ENCODE measurements around the gene ATP5MG.
A peak's percentile ranks its signal among the peaks of the same experiment; 100 is the strongest.
"Not testable (repeated sequence)": the region's sequence is repeated elsewhere in the genome, so short reads cannot be mapped to it uniquely, and the experiment has no call there.

The ATP5MG gene, protein sequence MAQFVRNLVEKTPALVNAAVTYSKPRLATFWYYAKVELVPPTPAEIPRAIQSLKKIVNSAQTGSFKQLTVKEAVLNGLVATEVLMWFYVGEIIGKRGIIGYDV

DNA sequence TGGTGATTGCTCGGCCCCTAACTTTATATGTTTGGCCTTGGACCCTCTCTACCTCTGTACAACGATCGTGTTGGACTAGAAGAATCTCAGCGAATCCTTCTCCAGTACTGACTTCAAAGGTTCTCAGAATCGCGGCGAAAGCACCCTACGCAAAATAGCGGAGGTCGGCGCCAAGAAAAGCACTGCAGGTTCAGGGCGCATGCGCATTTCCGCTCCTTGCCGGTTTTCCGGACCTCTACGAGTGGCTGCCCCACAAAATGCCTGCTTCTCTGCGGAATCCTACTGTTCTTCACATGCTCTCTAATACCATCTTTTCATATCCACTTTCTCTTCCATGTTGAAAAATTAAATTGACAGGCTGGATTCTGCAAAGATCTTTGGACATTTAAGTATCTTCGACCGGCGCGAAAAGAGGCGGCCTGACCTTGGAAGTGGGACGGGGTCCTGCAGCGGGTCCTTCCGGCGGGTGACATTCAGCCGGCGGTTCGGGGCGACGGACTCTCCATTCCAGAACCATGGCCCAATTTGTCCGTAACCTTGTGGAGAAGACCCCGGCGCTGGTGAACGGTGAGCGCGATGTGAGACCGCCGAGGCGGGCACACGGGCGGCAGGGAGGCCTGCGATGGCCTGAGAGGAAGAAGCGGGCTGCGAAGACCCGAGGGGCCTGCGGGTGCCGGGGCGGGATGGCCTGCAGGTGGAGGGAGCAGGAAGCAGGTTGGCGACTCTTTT is at the start of gene ATP5MG:
Gene ATP5MG (plus strand): TSS at position 456 of the 729 bp plus-strand sequence. CDS start 60 bp downstream, at position 516.
- peak; percentile 97 for DNase-seq

DNA sequence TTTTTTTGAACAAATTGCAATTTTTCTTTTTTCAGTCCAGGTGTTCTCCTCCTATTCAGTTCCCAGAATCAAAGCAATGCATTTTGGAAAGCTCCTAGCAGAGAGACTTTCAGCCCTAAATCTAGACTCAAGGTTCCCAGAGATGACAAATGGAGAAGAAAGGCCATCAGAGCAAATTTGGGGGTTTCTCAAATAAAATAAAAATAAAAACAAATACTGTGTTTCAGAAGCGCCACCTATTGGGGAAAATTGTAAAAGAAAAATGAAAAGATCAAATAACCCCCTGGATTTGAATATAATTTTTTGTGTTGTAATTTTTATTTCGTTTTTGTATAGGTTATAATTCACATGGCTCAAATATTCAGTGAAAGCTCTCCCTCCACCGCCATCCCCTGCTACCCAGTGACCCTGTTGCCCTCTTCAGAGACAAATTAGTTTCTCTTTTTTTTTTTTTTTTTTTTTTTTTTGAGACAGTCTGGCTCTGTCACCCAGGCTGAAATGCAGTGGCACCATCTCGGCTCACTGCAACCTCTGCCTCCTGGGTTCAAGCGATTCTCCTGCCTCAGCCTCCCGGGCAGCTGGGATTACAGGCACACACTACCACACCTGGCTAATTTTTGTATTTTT is 48.2 kb upstream of the ATP5MG start:
- DNase-seq: peak; percentile 23

GRCh38 chr11:118358071-118358470 is 43.3 kb upstream of the ATP5MG start:
- DNase-seq: no peak

GRCh38 chr11:118359295-118359958 is 42.0 kb upstream of the ATP5MG start, which contains the start of gene UBE4A:
TSS of gene UBE4A (plus strand) at chr11:118359600. CDS start at chr11:118365081, 5,481 bp downstream.
- DNase-seq: peak; percentile 99

GRCh38 chr11:118364956-118365615 is 36.3 kb upstream of the ATP5MG start:
- no peak for DNase-seq

GRCh38 chr11:118366287-118366686 is 35.1 kb upstream of the ATP5MG start:
- DNase-seq: no peak

DNA sequence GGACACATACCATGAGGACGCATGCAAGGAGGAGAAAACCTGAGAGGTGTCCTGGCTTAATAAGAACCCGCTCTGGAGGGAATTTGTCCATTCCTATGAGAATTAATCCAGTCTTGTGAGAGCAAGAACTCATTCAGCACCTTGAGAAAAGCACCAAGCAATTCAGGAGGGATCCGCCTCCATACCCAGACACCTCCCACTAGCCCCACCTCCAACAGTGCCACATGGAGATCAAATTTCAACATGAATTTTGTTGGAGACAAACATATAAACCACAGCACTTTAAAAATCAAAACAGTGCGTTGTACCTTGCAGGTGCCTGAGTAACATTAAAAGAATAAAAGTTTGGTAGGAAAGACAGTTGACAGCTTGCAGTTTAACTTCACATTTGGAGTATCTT is 30.6 kb upstream of the ATP5MG start:
- DNase-seq: no peak

- no peak for DNase-seq
Measured at GRCh38 chr11:118373263-118373662, 28.1 kb upstream of the ATP5MG start.

- no peak for DNase-seq
Measured at GRCh38 chr11:118373871-118374270, 27.5 kb upstream of the ATP5MG start.

- no peak for DNase-seq
Measured at GRCh38 chr11:118374729-118375128, 26.7 kb upstream of the ATP5MG start.

- no peak for DNase-seq
Measured at GRCh38 chr11:118375978-118376377, 25.4 kb upstream of the ATP5MG start.

- peak; percentile 7 for DNase-seq
Measured at GRCh38 chr11:118379497-118379896, 21.9 kb upstream of the ATP5MG start.

- DNase-seq: no peak
Measured at GRCh38 chr11:118380571-118380970, 20.8 kb upstream of the ATP5MG start.

DNA sequence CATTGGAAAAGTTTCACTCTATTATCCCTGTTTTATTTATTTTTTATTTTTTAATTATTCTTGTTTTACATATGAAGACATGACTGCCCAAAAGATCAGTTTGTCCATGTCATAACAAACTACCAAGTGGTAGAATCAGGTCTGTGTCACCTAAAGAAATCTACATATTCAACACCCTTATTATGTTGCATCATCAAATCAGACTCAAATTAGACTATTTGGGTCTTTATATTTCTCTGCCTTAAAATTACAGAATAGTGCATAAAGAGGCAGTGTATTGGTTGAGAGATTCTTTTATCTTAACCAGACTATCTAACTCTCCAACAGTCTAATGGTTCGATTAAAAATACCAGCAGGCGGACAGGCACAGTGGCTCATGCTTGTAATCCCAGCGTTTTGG is 18.5 kb upstream of the ATP5MG start:
- no peak for DNase-seq

GRCh38 chr11:118383657-118384056 is 17.7 kb upstream of the ATP5MG start:
- DNase-seq: no peak

- DNase-seq: no peak
Measured at GRCh38 chr11:118396097-118396501, 5.3 kb upstream of the ATP5MG start.

DNA sequence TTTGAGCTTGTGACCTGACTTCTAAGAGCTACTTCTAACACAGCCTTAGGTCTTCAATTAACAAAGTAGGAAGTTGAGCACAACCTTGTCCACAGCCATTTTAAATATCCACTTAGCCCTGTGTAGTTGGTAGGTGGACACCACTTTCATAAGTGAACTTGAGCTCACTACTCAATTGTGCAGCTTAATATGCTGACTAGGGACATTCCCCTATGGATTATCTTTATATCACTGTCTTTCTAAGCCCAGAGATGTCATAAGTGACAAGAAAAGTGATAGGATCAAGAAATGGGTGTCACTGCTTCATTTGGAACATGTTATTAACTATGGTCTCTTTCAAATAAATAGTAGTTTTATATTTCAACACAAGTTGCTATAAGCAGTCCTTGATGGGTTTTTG is 4.0 kb upstream of the ATP5MG start:
- no peak for DNase-seq

GRCh38 chr11:118398791-118399559 is 2.4 kb upstream of the ATP5MG start:
- no peak for DNase-seq

DNA sequence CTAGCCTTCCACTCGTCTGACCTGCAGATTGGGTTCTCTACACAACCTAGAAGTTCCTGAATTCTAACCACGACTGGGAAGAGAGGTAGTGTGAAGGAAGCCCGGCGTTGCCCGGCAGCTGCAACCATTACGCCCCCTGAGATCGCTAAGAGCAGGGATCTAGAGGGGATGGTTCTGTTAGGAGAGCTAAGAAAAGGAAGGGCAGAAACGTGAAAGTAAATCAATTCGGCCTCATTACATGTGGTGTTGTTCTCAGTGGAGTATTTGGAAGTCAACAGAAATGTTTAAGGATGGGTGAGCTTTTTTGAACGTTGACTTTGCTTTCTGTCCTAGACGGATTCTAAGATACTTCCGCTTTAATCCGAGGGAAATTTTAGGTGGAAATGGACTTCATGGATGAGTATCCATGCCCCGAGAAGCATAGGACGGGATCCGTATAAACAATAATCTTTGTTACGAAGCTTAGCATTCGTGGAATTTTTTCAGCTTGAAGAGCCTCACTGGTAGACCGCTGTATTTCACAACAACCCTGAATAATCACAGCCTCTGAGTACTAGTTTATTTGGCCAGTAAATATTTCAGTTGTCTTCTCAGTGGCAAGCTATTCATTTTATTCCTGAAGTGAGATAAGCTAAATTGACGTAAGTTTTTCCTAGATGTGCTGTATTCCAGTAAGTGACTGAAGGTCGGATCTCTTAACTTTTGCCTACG is 629 bp downstream of the ATP5MG start:
- no peak for DNase-seq

DNA sequence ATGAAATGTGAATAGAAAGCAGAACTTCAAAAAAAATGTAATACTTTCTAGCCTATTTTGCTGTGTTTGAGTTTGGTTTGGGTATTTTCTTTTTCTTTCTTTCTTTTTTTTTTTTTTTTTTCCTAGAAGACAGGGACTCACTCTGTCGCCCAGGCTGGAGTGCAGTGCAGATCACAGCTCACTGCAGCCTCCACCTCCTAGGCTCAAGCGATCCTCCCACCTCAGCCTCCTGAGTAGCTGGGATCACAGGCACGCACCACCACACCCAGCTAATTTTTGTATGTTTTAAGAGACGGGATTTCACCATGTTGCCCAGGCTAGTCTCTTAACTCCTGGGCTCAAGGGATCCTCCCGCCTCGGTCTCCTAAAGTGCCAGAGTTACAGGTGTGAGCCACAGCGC is 1.2 kb downstream of the ATP5MG start:
- DNase-seq: not testable (repeated sequence)

- DNase-seq: peak; percentile 99
Measured at GRCh38 chr11:118406599-118407166, 5.3 kb downstream of the ATP5MG start.
